ENCODE measurements around the gene ANKRD65. TPM values are rescaled to one million over a fixed set of nuclear protein-coding genes. Genes with fewer than 3 reads are reported as not detected.

ANKRD65 gene
- total RNA-seq, 1 experiment from 2014 or later: not detected

DNA sequence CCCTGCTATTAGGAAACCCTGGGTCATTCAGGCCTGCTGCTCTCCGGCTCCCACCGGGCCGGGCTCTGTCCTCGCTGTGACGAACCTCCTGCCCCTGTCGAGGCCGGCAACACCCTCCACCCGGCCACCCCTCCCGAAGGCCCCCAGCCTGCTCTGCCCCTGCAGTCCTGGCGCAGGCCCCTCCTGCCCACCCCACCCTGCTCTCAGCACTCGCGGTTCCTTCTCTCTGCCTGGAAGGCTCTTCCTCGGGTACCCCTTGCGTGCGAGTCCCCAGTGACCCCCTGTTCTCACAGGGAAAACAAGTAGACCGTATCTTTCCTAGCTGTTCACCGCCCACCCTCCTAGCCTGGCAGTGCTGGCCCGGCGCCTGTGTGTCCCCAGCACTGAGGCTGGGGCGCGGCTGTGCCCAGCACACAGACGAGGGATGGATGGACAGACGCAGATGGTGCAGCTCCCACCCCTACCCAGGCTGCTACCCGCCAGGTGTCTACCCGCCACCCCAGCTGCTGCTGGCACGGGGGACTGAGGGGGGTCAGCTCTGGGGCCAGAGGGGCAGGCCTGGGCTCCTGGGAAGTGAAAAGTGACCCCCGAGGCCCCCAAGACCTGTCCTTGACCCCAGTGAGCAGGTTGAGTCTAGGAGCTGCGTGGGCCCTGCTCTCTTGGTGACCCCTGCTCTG, 11.3 kb upstream of the ANKRD65 start:
- DNase-seq: no peak
- Mint-ChIP-seq H3K36me3 (ENCODE audit: insufficient read depth, unreplicated experiment) (peaks cover 40% of the 10 kb centered on the region), H3K4me3 (ENCODE audit: low read depth, unreplicated experiment) (peak overlapping the region; percentile 50), H3K27ac (ENCODE audit: unreplicated experiment) (peak overlapping the region; percentile 63), H3K27me3 (ENCODE audit: unreplicated experiment) (no peaks in the 10 kb centered on the region), H3K4me1 (ENCODE audit: low read depth, unreplicated experiment) (peaks cover 8% of the 10 kb centered on the region), H3K9me3 (ENCODE audit: low read depth, unreplicated experiment) (no peaks in the 10 kb centered on the region)
- CTCF ChIA-PET: interaction anchor here (0.9 to 1.2 kb wide), 2 partner anchors 8 to 25 kb away, joined by 5 to 6 read pairs; partner anchors contain the start of gene MRPL20
- no TSS peak for BruUV-seq (replicated peaks)
- intact Hi-C loops (cut with micrococcal nuclease; ENCODE audit: unreplicated experiment): no loop called here
- TF ChIP-seq, protein P1, sequence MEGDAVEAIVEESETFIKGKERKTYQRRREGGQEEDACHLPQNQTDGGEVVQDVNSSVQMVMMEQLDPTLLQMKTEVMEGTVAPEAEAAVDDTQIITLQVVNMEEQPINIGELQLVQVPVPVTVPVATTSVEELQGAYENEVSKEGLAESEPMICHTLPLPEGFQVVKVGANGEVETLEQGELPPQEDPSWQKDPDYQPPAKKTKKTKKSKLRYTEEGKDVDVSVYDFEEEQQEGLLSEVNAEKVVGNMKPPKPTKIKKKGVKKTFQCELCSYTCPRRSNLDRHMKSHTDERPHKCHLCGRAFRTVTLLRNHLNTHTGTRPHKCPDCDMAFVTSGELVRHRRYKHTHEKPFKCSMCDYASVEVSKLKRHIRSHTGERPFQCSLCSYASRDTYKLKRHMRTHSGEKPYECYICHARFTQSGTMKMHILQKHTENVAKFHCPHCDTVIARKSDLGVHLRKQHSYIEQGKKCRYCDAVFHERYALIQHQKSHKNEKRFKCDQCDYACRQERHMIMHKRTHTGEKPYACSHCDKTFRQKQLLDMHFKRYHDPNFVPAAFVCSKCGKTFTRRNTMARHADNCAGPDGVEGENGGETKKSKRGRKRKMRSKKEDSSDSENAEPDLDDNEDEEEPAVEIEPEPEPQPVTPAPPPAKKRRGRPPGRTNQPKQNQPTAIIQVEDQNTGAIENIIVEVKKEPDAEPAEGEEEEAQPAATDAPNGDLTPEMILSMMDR (IDR thresholded peaks at IDR 0.05; ENCODE audit: unreplicated experiment): no peak

DNA sequence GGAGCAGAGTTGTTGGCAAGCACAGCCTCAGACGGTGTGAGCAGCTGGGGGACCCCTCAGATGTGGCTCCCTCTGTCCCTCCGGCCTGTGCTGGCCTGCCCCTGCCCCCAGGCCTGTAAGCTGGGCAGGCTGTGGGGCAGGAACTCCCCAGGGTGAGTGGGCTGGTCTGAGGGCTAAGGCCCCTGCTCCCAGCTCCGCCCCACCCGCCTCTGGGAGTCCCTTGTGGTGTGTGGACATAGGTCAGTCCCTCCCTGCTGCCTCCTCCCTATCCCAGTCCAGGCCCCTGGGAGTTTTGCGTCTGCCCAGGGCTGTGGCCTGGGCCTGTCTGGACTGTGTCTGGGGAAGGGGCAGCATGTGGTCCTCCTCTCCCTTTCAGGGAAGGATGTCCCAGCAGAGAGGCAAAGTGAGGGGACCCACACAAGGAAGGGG, 10.8 kb upstream of the ANKRD65 start:
- CTCF ChIA-PET: no interaction called here
- Mint-ChIP-seq H3K27me3 (ENCODE audit: unreplicated experiment) (no peaks in the 10 kb centered on the region), H3K36me3 (ENCODE audit: insufficient read depth, unreplicated experiment) (peaks cover 35% of the 10 kb centered on the region), H3K4me1 (ENCODE audit: low read depth, unreplicated experiment) (peaks cover 8% of the 10 kb centered on the region), H3K4me3 (ENCODE audit: low read depth, unreplicated experiment) (peak overlapping the region; percentile 50), H3K27ac (ENCODE audit: unreplicated experiment) (peak overlapping the region; percentile 63), H3K9me3 (ENCODE audit: low read depth, unreplicated experiment) (no peaks in the 10 kb centered on the region)
- peak; percentile 62 for DNase-seq
- TF ChIP-seq, protein P1 (IDR thresholded peaks at IDR 0.05; ENCODE audit: unreplicated experiment): no peak
- intact Hi-C loops (cut with micrococcal nuclease; ENCODE audit: unreplicated experiment): no loop called here
- BruUV-seq (replicated peaks): no TSS peak

DNA sequence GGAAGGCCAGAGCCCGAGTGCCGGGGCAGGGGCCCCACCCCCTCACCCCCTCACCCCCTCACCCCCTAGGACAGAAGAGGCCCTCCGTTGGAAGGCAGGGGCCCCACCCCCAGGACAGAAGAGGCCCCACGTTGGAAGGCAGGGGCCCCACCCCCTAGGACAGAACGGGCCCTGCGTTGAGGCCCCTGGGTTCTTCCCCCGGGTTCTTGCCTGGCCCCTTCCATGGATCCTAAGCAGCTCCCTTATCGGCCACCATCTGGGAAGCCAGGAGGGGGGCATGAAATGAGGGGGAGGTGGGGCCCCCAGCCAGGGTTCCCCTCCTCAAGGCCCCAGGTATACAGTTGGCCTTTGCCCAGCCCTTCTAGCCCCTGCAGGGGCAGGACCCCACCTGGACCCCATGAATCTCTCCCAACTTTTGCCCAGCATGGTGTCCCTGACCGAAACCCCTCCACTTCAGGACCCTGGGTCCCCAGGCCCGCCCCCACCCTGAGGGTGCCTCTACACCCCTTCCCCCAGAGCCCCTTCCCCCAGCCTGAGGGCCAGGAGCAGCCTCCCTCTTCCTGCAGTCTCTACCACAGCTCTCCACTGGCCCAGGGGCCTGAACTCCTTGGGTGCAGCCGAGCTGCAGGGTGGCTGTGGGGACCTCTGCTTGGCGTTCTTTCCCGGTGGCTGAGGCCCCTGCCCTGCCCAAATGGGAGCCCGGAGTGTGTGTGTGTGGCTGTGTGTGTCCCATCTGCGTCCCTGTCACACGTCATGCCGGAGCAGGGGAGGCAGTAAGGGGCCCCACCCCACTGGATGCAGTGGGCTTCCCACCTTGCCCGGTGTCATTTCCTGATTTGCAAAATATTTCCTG, 10.1 kb upstream of the ANKRD65 start:
- intact Hi-C loops (cut with micrococcal nuclease; ENCODE audit: unreplicated experiment): no loop called here
- H3K9me3 Mint-ChIP-seq (ENCODE audit: low read depth, unreplicated experiment): no peaks in the 10 kb centered on the region
- CTCF ChIA-PET: no interaction called here
- no TSS peak for BruUV-seq (replicated peaks)
- no peaks in the 10 kb centered on the region for H3K27me3 Mint-ChIP-seq (ENCODE audit: unreplicated experiment)
- H3K27ac Mint-ChIP-seq (ENCODE audit: unreplicated experiment): peak overlapping the region; percentile 63
- peaks cover 8% of the 10 kb centered on the region for H3K4me1 Mint-ChIP-seq (ENCODE audit: low read depth, unreplicated experiment)
- TF ChIP-seq, protein P1 (IDR thresholded peaks at IDR 0.05; ENCODE audit: unreplicated experiment): no peak
- peak overlapping the region; percentile 50 for H3K4me3 Mint-ChIP-seq (ENCODE audit: low read depth, unreplicated experiment)
- no peak for DNase-seq
- peaks cover 30% of the 10 kb centered on the region for H3K36me3 Mint-ChIP-seq (ENCODE audit: insufficient read depth, unreplicated experiment)

DNA sequence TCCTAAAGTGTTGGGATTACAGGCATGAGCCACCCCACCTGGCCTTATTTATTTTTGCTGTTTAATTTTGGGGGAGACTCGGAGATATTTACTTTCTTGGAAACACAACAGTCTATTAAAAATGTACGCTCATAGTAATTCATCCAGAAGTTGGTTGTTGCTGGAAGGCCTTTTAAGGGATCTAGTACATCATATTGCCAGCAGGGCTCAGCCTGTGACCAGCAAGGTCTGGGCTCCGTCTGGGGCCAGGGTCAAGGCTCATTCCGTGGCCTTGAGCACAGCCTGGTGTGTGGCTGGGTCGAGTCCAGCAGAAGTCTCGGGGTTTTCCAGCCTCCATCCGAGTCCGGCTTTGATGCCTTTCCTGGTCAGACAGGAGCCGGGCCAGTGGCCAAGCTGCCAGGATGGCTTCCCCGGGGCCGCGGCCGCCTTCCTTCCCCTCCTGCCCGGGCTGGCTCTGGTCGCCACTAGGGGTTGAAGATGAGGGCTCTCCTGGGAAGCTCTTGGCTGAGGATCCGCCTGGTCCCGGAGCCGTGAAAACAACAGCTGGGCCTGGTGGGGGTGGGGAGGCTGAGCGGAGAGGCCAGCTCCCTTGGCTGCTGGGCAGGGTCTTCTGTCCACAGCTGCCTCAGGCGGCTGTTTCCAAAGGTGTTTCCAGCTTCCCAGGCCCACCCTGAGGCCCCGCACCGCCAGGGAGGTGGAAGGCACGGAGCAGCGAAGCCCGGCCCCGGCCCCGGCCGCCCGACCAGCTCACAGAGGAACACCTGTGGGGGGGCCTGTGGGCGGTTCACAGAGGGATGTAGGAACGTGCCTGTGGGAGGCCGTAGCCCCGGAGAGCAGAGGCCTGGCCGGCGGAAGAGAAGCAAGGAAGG, 9.3 kb upstream of the ANKRD65 start:
- DNase-seq: peak; percentile 40
- no TSS peak for BruUV-seq (replicated peaks)
- intact Hi-C loops (cut with micrococcal nuclease; ENCODE audit: unreplicated experiment): no loop called here
- Mint-ChIP-seq H3K9me3 (ENCODE audit: low read depth, unreplicated experiment) (no peaks in the 10 kb centered on the region), H3K27ac (ENCODE audit: unreplicated experiment) (no peak overlapping the region), H3K4me3 (ENCODE audit: low read depth, unreplicated experiment) (no peak overlapping the region), H3K27me3 (ENCODE audit: unreplicated experiment) (no peaks in the 10 kb centered on the region), H3K36me3 (ENCODE audit: insufficient read depth, unreplicated experiment) (peaks cover 26% of the 10 kb centered on the region), H3K4me1 (ENCODE audit: low read depth, unreplicated experiment) (peaks cover 8% of the 10 kb centered on the region)
- CTCF ChIA-PET: interaction anchor here (1.1 kb wide), 1 partner anchor 31 kb away, joined by 3 read pairs; the partner anchor contains the start of gene CCNL2
- TF ChIP-seq, protein P1 (IDR thresholded peaks at IDR 0.05; ENCODE audit: unreplicated experiment): no peak
